Neural cell (in vitro differentiated cells): Measurements from ENCODE around the gene APOBEC2. TPM values are rescaled to one million over a fixed set of nuclear protein-coding genes. Genes with fewer than 3 reads are reported as not detected.

Source experiments
- H2AFZ ChIP-seq: fragments of 200-600, 300-800 bp; sonication (generic), shearing (Covaris generic); 2 replicates; pipeline ENCODE4 v1.6.0; 2014; ENCODE audit warnings: low read depth, mild to moderate bottlenecking, antibody characterized with exemption, low read length, moderate library complexity
- H3F3A ChIP-seq: fragments of 200-600 bp; shearing (Covaris generic); 2 replicates; pipeline ENCODE4 v1.6.1; 2016; ENCODE audit warnings: mild to moderate bottlenecking, moderate library complexity, mixed read lengths, antibody characterized with exemption, low read length; ENCODE audit not compliant: insufficient read depth, poor library complexity, severe bottlenecking
- H3K27ac ChIP-seq: fragments of 200-600, 300-800 bp; sonication (generic), shearing (Covaris generic); 2 replicates; pipeline ENCODE4 v1.5.1; 2014; ENCODE audit warnings: mild to moderate bottlenecking, low read length, moderate library complexity
- H3K27me3 ChIP-seq: fragments of 300-800, 200-600 bp; sonication (generic), shearing (Covaris generic); 2 replicates; pipeline ENCODE4 v1.6.0; 2014; ENCODE audit warnings: mild to moderate bottlenecking, low read depth, low read length, moderate library complexity; ENCODE audit not compliant: insufficient read depth
- H3K36me3 ChIP-seq: fragments of 300-800, 200-600 bp; sonication (generic), shearing (Covaris generic); 2 replicates; pipeline ENCODE4 v1.5.1; 2014; ENCODE audit warnings: mild to moderate bottlenecking, antibody characterized with exemption, low read length, moderate library complexity; ENCODE audit not compliant: insufficient read depth
- H3K4me2 ChIP-seq: fragments of 300-800, 200-600 bp; sonication (generic), shearing (Covaris generic); 2 replicates; pipeline ENCODE4 v1.6.0; 2014; ENCODE audit warnings: mild to moderate bottlenecking, low read length
- H3K4me3 ChIP-seq: fragments of 300-800, 200-600 bp; sonication (generic), shearing (Covaris generic); 2 replicates; pipeline ENCODE4 v1.5.1; 2014; ENCODE audit warnings: mild to moderate bottlenecking, low read length, moderate library complexity
- H3K79me2 ChIP-seq: fragments of 200-600 bp; shearing (Covaris generic); replicated peaks from 2 replicates; pipeline ENCODE4 v1.6.0; 2014; ENCODE audit warnings: mild to moderate bottlenecking, low read length, moderate library complexity; ENCODE audit not compliant: insufficient read depth
- H3K9ac ChIP-seq: fragments of 300-800, 200-600 bp; sonication (generic), shearing (Covaris generic); 2 replicates; pipeline ENCODE4 v1.6.1; 2016; ENCODE audit warnings: mild to moderate bottlenecking, low read length, mixed read lengths
- H3K9me2 ChIP-seq: fragments of 200-600 bp; shearing (Covaris generic); 2 replicates; pipeline ENCODE4 v1.6.1; 2016; ENCODE audit warnings: mild to moderate bottlenecking, low read length, mixed read lengths; ENCODE audit not compliant: insufficient read depth
- H3K9me3 ChIP-seq: fragments of 200-600, 300-800 bp; sonication (generic), shearing (Covaris generic); 2 replicates; pipeline ENCODE4 v1.6.1; 2016; ENCODE audit warnings: mild to moderate bottlenecking, mixed run types, low read length, moderate library complexity, mixed read lengths
- H4K20me1 ChIP-seq: fragments of 200-600 bp; shearing (Covaris generic); 2 replicates; pipeline ENCODE4 v1.6.1; 2016; ENCODE audit warnings: mild to moderate bottlenecking, mixed run types; ENCODE audit not compliant: insufficient read depth
- EP300 ChIP-seq: fragments of 450-650 bp; conservative IDR thresholded peaks from 2 replicates; pipeline ENCODE4 v1.6.1; 2014; ENCODE audit warnings: antibody characterized with exemption, mild to moderate bottlenecking, moderate library complexity; ENCODE audit not compliant: poor library complexity, severe bottlenecking
- EZH2 ChIP-seq: fragments of 200-600, 300-800 bp; shearing (Covaris generic), sonication (generic); IDR thresholded peaks from 2 replicates; pipeline ENCODE4 v1.6.1; 2014; ENCODE audit warnings: antibody characterized with exemption, low read length, borderline replicate concordance, mild to moderate bottlenecking; ENCODE audit not compliant: insufficient read depth, poor library complexity, severe bottlenecking
- MXI1 ChIP-seq: fragments of 450-650 bp; conservative IDR thresholded peaks from 2 replicates; pipeline ENCODE4 v1.6.1; 2014; ENCODE audit warnings: antibody characterized with exemption, mild to moderate bottlenecking; ENCODE audit not compliant: poor library complexity, severe bottlenecking
- POLR2AphosphoS5 ChIP-seq: IDR thresholded peaks from 2 replicates; pipeline ENCODE4 v1.6.1; 2012
- RAD21 ChIP-seq: fragments of 450-650 bp; conservative IDR thresholded peaks from 2 replicates; pipeline ENCODE4 v1.6.1; 2014; ENCODE audit warnings: antibody characterized with exemption, mild to moderate bottlenecking, moderate library complexity
- SMC3 ChIP-seq: fragments of 450-650 bp; conservative IDR thresholded peaks from 2 replicates; pipeline ENCODE4 v1.6.1; 2014; ENCODE audit warnings: antibody characterized with exemption, mild to moderate bottlenecking, moderate library complexity; ENCODE audit not compliant: poor library complexity
- TAF1 ChIP-seq: IDR thresholded peaks from 2 replicates; pipeline ENCODE4 v1.6.1; 2012; ENCODE audit warnings: low read depth
- polyA plus RNA-seq: library from polyadenylated mRNA; depleted of rRNA; stranded (reverse); fragments of >200 nt; gene quantifications from 2 replicates; pipeline ENCODE4 v1.2.3, GENCODE V29; 2014
- TF ChIP-seq, protein P1 (sequence below): IDR thresholded peaks from 2 replicates; pipeline ENCODE4 v1.6.1; 2012; ENCODE audit warnings: borderline replicate concordance
- TF ChIP-seq, protein P2 (sequence below): fragments of 450-650 bp; IDR thresholded peaks from 2 replicates; pipeline ENCODE4 v1.5.1; 2014; ENCODE audit warnings: antibody characterized with exemption, mild to moderate bottlenecking, moderate library complexity; ENCODE audit not compliant: poor library complexity, severe bottlenecking

The APOBEC2 gene
- polyA plus RNA-seq, 1 donor from 2014 or later: not detected

DNA sequence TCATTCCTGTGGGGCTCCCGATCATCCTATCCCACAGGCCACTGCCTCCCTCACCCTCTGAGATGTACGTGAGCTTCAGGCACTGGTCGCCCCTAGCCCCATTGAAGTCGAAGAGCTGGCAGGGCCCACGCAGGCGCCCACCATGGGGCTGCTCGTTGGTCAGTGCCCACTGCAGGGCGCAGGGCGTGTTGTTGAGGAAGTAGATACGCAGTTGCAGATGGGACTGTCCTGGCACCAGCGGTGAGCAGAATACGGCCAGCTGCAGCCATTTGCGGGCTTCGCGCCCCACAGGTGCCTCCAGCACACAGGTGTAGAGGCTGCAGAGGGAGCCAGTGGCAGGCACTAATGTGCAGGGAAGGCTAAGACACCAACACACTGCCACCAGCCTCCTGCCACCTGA is 20.2 kb upstream of the APOBEC2 start:
- H3K4me3 ChIP-seq: no peak overlapping the region
- H3K79me2 ChIP-seq: no peaks in the 10 kb centered on the region
- no peaks in the 10 kb centered on the region for H3K9me3 ChIP-seq
- H3K27me3 ChIP-seq: peaks cover 8% of the 10 kb centered on the region
- no peak overlapping the region for H3K27ac ChIP-seq
- no peaks in the 10 kb centered on the region for H3K9me2 ChIP-seq
- H3K9ac ChIP-seq: no peak overlapping the region
- H4K20me1 ChIP-seq: no peaks in the 10 kb centered on the region
- no peaks in the 10 kb centered on the region for H3F3A ChIP-seq
- H3K36me3 ChIP-seq: no peaks in the 10 kb centered on the region
- TF ChIP-seq TAF1: no peak
- no peak for TF ChIP-seq POLR2AphosphoS5
- TF ChIP-seq, protein P1, sequence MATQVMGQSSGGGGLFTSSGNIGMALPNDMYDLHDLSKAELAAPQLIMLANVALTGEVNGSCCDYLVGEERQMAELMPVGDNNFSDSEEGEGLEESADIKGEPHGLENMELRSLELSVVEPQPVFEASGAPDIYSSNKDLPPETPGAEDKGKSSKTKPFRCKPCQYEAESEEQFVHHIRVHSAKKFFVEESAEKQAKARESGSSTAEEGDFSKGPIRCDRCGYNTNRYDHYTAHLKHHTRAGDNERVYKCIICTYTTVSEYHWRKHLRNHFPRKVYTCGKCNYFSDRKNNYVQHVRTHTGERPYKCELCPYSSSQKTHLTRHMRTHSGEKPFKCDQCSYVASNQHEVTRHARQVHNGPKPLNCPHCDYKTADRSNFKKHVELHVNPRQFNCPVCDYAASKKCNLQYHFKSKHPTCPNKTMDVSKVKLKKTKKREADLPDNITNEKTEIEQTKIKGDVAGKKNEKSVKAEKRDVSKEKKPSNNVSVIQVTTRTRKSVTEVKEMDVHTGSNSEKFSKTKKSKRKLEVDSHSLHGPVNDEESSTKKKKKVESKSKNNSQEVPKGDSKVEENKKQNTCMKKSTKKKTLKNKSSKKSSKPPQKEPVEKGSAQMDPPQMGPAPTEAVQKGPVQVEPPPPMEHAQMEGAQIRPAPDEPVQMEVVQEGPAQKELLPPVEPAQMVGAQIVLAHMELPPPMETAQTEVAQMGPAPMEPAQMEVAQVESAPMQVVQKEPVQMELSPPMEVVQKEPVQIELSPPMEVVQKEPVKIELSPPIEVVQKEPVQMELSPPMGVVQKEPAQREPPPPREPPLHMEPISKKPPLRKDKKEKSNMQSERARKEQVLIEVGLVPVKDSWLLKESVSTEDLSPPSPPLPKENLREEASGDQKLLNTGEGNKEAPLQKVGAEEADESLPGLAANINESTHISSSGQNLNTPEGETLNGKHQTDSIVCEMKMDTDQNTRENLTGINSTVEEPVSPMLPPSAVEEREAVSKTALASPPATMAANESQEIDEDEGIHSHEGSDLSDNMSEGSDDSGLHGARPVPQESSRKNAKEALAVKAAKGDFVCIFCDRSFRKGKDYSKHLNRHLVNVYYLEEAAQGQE: no peak
- no peak for TF ChIP-seq MXI1
- TF ChIP-seq, protein P2, sequence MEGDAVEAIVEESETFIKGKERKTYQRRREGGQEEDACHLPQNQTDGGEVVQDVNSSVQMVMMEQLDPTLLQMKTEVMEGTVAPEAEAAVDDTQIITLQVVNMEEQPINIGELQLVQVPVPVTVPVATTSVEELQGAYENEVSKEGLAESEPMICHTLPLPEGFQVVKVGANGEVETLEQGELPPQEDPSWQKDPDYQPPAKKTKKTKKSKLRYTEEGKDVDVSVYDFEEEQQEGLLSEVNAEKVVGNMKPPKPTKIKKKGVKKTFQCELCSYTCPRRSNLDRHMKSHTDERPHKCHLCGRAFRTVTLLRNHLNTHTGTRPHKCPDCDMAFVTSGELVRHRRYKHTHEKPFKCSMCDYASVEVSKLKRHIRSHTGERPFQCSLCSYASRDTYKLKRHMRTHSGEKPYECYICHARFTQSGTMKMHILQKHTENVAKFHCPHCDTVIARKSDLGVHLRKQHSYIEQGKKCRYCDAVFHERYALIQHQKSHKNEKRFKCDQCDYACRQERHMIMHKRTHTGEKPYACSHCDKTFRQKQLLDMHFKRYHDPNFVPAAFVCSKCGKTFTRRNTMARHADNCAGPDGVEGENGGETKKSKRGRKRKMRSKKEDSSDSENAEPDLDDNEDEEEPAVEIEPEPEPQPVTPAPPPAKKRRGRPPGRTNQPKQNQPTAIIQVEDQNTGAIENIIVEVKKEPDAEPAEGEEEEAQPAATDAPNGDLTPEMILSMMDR: no peak
- no peak for TF ChIP-seq SMC3
- TF ChIP-seq EZH2: no peak
- no peak for TF ChIP-seq EP300
- no peak overlapping the region for H3K4me2 ChIP-seq
- no peak overlapping the region for H2AFZ ChIP-seq

DNA sequence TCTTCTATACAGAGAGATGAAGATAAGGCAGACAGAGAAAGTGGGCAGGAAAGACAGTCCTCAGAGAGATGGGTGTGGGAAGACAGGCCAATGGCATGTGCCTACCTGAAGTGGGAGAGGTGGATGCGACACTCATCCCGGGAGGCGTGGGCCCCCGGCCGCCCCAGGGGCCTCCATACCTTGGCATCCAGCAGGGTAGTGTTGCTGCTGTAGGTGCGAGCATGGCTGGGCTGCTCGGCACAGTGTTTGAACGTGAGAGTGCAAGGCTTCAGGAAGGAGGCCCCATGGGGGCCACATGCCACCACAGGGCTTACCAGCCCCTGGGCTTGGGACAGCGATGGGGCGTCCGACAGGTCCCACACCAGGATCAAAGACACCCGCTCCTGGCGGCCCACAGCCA is 19.2 kb upstream of the APOBEC2 start:
- no peak overlapping the region for H3K27ac ChIP-seq
- no peaks in the 10 kb centered on the region for H3K36me3 ChIP-seq
- H2AFZ ChIP-seq: no peak overlapping the region
- no peaks in the 10 kb centered on the region for H3K79me2 ChIP-seq
- H3K9me3 ChIP-seq: no peaks in the 10 kb centered on the region
- no peak overlapping the region for H3K9ac ChIP-seq
- no peaks in the 10 kb centered on the region for H3K27me3 ChIP-seq
- TF ChIP-seq POLR2AphosphoS5 (no peak), EZH2 (no peak), EP300 (no peak), MXI1 (no peak), SMC3 (no peak), RAD21 (no peak), TAF1 (no peak)
- TF ChIP-seq, protein P2: no peak
- TF ChIP-seq, protein P1: no peak
- no peaks in the 10 kb centered on the region for H3K9me2 ChIP-seq
- no peak overlapping the region for H3K4me3 ChIP-seq
- H3K4me2 ChIP-seq: no peak overlapping the region
- H4K20me1 ChIP-seq: no peaks in the 10 kb centered on the region
- no peaks in the 10 kb centered on the region for H3F3A ChIP-seq
